Measurements from ENCODE around the gene PPP6R2.

The PPP6R2 gene

DNA sequence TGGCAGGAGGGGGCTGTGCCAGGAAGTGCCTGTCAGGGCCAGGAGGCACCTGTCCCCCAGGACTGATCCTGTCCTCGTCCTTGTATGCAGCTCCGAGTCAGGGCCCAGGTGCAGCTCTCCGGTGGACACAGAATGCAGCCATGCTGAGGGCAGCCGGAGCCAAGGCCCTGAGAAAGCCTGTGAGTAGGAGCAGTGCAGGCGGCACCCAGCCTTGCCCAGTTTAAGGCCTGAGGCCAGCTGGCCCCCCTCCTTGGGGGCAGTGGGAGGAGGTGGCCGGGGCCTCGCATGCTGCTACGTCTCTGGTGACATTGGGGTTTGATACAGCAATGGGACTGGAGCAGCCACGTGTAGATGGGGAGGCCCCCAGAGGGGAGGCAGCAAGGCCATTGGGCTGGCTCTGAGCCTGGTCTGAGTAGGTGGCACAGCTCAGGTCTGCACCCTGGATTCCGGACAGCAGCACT, 96.8 kb downstream of the PPP6R2 start:
- Histone ChIP-seq H3K4me2 (ENCODE audit: low read length) (no peak overlapping the region), H4K20me1 (ENCODE audit: insufficient read depth, low read length) (no peaks in the 10 kb centered on the region), H3K4me1 (ENCODE audit: insufficient read depth, low read length, severe bottlenecking) (peaks cover 10% of the 10 kb centered on the region), H3K9me2 (ENCODE audit: low read depth, low read length) (no peaks in the 10 kb centered on the region), H3K9me3 (ENCODE audit: low read length) (no peaks in the 10 kb centered on the region), H3F3A (ENCODE audit: insufficient read depth, low read length) (no peaks in the 10 kb centered on the region), H3K27ac (ENCODE audit: low read depth, low read length, poor library complexity, severe bottlenecking) (peak overlapping the region; percentile 32), H3K4me3 (ENCODE audit: low read depth, low read length, poor library complexity, severe bottlenecking) (no peak overlapping the region), H3K79me2 (ENCODE audit: insufficient read depth, low read length) (no peaks in the 10 kb centered on the region), H2AFZ (ENCODE audit: low read length) (no peak overlapping the region), H3K27me3 (ENCODE audit: insufficient read depth, low read length) (no peaks in the 10 kb centered on the region), H3K36me3 (ENCODE audit: insufficient read depth, low read length) (peaks cover 80% of the 10 kb centered on the region), H3K9ac (ENCODE audit: low read length) (no peak overlapping the region)
- TF ChIP-seq, protein P1, sequence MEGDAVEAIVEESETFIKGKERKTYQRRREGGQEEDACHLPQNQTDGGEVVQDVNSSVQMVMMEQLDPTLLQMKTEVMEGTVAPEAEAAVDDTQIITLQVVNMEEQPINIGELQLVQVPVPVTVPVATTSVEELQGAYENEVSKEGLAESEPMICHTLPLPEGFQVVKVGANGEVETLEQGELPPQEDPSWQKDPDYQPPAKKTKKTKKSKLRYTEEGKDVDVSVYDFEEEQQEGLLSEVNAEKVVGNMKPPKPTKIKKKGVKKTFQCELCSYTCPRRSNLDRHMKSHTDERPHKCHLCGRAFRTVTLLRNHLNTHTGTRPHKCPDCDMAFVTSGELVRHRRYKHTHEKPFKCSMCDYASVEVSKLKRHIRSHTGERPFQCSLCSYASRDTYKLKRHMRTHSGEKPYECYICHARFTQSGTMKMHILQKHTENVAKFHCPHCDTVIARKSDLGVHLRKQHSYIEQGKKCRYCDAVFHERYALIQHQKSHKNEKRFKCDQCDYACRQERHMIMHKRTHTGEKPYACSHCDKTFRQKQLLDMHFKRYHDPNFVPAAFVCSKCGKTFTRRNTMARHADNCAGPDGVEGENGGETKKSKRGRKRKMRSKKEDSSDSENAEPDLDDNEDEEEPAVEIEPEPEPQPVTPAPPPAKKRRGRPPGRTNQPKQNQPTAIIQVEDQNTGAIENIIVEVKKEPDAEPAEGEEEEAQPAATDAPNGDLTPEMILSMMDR (IDR thresholded peaks at IDR 0.05; ENCODE audit: low read length) = no peak
- TF ChIP-seq EZH2 (IDR thresholded peaks at IDR 0.05; ENCODE audit: borderline replicate concordance, low read length) = no peak

DNA sequence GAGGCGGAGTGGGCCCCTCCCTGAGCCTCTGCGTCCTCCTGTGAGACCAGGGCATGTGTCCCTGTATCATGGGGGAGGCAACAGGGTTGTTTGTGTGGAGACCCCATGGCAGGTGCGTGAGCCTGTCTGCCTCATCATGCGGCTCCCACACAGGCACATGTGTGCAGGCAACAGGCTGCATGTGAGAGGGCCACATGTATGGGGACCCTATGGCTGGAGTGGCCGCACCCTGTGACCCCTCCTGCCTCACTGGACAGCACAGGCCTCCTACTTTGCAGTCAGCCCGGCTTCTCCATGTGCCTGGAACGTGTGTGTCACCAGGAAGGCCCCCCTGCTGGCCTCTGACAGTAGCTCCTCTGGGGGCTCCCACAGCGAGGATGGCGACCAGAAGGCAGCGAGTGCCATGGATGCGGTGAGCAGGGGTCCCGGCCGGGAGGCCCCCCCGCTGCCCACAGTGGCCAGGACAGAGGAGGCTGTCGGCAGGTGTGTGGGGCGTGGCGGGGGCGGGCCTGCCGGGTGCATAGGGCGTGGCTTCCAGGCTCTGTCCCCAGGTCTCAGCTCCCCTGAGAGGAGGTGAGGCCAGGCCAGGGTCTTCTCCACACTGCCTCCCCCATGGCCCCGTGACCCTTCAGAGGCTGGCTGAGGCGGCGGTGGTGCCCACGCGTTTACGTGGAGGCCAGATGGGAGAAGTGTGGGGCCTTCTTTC, 97.6 kb downstream of the PPP6R2 start:
- H2AFZ ChIP-seq (ENCODE audit: low read length) = no peak overlapping the region
- no peaks in the 10 kb centered on the region for H3K9me2 ChIP-seq (ENCODE audit: low read depth, low read length)
- no peak for TF ChIP-seq EZH2 (IDR thresholded peaks at IDR 0.05; ENCODE audit: borderline replicate concordance, low read length)
- TF ChIP-seq, protein P1 (IDR thresholded peaks at IDR 0.05; ENCODE audit: low read length) = no peak
- no peak overlapping the region for H3K4me2 ChIP-seq (ENCODE audit: low read length)
- H3F3A ChIP-seq (ENCODE audit: insufficient read depth, low read length) = no peaks in the 10 kb centered on the region
- no peaks in the 10 kb centered on the region for H3K27me3 ChIP-seq (ENCODE audit: insufficient read depth, low read length)
- H3K36me3 ChIP-seq (ENCODE audit: insufficient read depth, low read length) = peaks cover 75% of the 10 kb centered on the region
- H3K27ac ChIP-seq (ENCODE audit: low read depth, low read length, poor library complexity, severe bottlenecking) = peak overlapping the region; percentile 32
- no peaks in the 10 kb centered on the region for H3K79me2 ChIP-seq (ENCODE audit: insufficient read depth, low read length)
- H3K4me3 ChIP-seq (ENCODE audit: low read depth, low read length, poor library complexity, severe bottlenecking) = no peak overlapping the region
- H3K4me1 ChIP-seq (ENCODE audit: insufficient read depth, low read length, severe bottlenecking) = peaks cover 18% of the 10 kb centered on the region
- no peak overlapping the region for H3K9ac ChIP-seq (ENCODE audit: low read length)
- no peaks in the 10 kb centered on the region for H3K9me3 ChIP-seq (ENCODE audit: low read length)
- H4K20me1 ChIP-seq (ENCODE audit: insufficient read depth, low read length) = no peaks in the 10 kb centered on the region

DNA sequence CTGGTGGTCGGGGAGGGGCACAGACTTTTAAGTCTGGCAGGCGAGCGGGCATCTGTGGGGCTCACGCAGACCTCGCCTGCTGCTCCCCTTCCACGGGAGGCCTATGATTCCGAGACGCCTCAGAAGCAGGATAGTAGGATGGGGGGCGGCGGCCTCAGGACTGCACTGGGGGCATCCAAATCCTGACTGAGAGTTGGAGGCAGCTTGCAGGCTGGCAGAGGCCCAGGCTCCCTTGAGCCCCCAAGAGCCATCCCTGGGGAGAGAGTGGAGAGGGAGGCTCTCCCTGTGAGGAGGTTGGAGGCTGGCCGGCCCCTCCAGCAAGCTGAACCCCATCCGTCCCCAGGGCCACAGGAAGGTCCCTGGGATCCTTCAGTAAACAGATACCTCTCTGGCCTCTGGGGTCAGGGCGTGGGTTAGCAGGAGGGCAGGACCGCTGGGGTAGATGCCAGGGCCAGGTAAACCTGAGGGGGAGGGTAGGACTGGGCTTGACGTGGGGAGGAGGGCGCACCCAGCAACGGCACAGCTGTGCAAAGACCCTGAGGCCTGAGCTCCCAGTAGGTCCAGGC, 98.4 kb downstream of the PPP6R2 start:
- Histone ChIP-seq H3K27ac (ENCODE audit: low read depth, low read length, poor library complexity, severe bottlenecking) (peak overlapping the region; percentile 9), H3F3A (ENCODE audit: insufficient read depth, low read length) (no peaks in the 10 kb centered on the region), H3K9ac (ENCODE audit: low read length) (no peak overlapping the region), H3K9me2 (ENCODE audit: low read depth, low read length) (no peaks in the 10 kb centered on the region), H3K27me3 (ENCODE audit: insufficient read depth, low read length) (no peaks in the 10 kb centered on the region), H3K9me3 (ENCODE audit: low read length) (no peaks in the 10 kb centered on the region), H3K4me2 (ENCODE audit: low read length) (no peak overlapping the region), H2AFZ (ENCODE audit: low read length) (no peak overlapping the region), H3K79me2 (ENCODE audit: insufficient read depth, low read length) (no peaks in the 10 kb centered on the region), H3K4me1 (ENCODE audit: insufficient read depth, low read length, severe bottlenecking) (peaks cover 27% of the 10 kb centered on the region), H4K20me1 (ENCODE audit: insufficient read depth, low read length) (no peaks in the 10 kb centered on the region), H3K36me3 (ENCODE audit: insufficient read depth, low read length) (peaks cover 75% of the 10 kb centered on the region), H3K4me3 (ENCODE audit: low read depth, low read length, poor library complexity, severe bottlenecking) (no peak overlapping the region)
- no peak for TF ChIP-seq EZH2 (IDR thresholded peaks at IDR 0.05; ENCODE audit: borderline replicate concordance, low read length)
- TF ChIP-seq, protein P1 (IDR thresholded peaks at IDR 0.05; ENCODE audit: low read length) = no peak

All from OCI-LY1 (cell line).